TTC549 (cell line): ENCODE results near the gene SSTR1.

ENCODE experiments used
- FAIRE-seq: peaks from 2 replicates; lab custom pipeline; 2012; peaks lifted over from hg19 to GRCh38; lab: Jason Lieb, UNC

SSTR1 gene

GRCh38 chr14:38238332-38238731 lies 30.6 kb downstream of the SSTR1 start:
- FAIRE-seq, result no peak

GRCh38 chr14:38238878-38239277 lies 31.2 kb downstream of the SSTR1 start:
- FAIRE-seq, result no peak

GRCh38 chr14:38243696-38244240 lies 36.1 kb downstream of the SSTR1 start:
- FAIRE-seq, result no peak

- no peak for FAIRE-seq
Observed at GRCh38 chr14:38248321-38249028, 40.8 kb downstream of the SSTR1 start.

- FAIRE-seq, result no peak
Observed at GRCh38 chr14:38250331-38250730, 42.6 kb downstream of the SSTR1 start.

GRCh38 chr14:38252066-38252710 lies 44.5 kb downstream of the SSTR1 start:
- no peak for FAIRE-seq

- no peak for FAIRE-seq
Observed at GRCh38 chr14:38253676-38254075, 46.0 kb downstream of the SSTR1 start.

- no peak for FAIRE-seq
Observed at GRCh38 chr14:38254571-38255407, 47.1 kb downstream of the SSTR1 start.

GRCh38 chr14:38255408-38255672 lies 47.6 kb downstream of the SSTR1 start:
- no peak for FAIRE-seq

GRCh38 chr14:38255673-38256532 lies 48.2 kb downstream of the SSTR1 start, which contains the start of gene CLEC14A:
CLEC14A (minus strand) TSS chr14:38256093; CDS start chr14:38256022, 71 bp downstream.
- no peak for FAIRE-seq

- no peak for FAIRE-seq
Observed at GRCh38 chr14:38256533-38256840, 48.8 kb downstream of the SSTR1 start.

GRCh38 chr14:38257507-38257906 lies 49.8 kb downstream of the SSTR1 start:
- no peak for FAIRE-seq

- FAIRE-seq, result no peak
Observed at GRCh38 chr14:38261620-38262019, 53.9 kb downstream of the SSTR1 start.
